PC-3 (cell line): ENCODE results near the gene RNF103.

ENCODE experiments used
- EZH2 ChIP-seq: fragments of 300-600 bp; sonication (generic); IDR thresholded peaks from one replicate; pipeline ENCODE4 v1.6.1; 2017; ENCODE audit warnings: antibody characterized with exemption, mild to moderate bottlenecking, low read length; ENCODE audit not compliant: unreplicated experiment
- EZH2phosphoT487 ChIP-seq: fragments of 300-600 bp; sonication (generic); IDR thresholded peaks from 2 replicates; pipeline ENCODE4 v1.6.1; 2018; ENCODE audit warnings: mild to moderate bottlenecking, antibody characterized with exemption, low read length, borderline replicate concordance
- TF ChIP-seq, protein P1 (sequence below): fragments of 300-600 bp; sonication (generic); conservative IDR thresholded peaks from 2 replicates; pipeline ENCODE4 v1.5.1; 2017; ENCODE audit warnings: antibody characterized with exemption, low read depth, mild to moderate bottlenecking, low read length

DNA sequence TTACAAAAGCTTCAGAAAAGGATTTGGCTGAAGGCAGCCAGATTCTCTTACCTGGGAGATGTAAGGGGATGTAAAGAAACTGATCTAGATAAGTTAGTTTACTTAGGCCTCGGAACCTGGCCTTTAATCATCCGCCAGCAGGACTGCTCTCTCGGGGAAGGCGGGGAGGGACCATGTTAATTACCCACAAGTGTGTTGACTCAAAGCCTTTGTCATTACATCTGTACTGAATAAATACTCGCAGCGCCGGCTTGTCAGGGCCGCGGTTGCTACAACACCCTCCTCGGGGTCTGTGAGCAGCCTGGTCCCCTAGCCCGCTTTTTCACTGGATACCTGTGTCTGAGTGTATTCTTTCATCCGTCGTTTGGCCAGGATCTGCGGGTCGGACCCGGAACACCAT is 67.2 kb downstream of the RNF103 start:
- TF ChIP-seq, protein P1, sequence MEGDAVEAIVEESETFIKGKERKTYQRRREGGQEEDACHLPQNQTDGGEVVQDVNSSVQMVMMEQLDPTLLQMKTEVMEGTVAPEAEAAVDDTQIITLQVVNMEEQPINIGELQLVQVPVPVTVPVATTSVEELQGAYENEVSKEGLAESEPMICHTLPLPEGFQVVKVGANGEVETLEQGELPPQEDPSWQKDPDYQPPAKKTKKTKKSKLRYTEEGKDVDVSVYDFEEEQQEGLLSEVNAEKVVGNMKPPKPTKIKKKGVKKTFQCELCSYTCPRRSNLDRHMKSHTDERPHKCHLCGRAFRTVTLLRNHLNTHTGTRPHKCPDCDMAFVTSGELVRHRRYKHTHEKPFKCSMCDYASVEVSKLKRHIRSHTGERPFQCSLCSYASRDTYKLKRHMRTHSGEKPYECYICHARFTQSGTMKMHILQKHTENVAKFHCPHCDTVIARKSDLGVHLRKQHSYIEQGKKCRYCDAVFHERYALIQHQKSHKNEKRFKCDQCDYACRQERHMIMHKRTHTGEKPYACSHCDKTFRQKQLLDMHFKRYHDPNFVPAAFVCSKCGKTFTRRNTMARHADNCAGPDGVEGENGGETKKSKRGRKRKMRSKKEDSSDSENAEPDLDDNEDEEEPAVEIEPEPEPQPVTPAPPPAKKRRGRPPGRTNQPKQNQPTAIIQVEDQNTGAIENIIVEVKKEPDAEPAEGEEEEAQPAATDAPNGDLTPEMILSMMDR, result no peak
- TF ChIP-seq EZH2, result no peak
- no peak for TF ChIP-seq EZH2phosphoT487
